Islet precursor cell (in vitro differentiated cells): ENCODE measurements around the gene TDRD1.

Experiments
- DNase-seq: peaks from one replicate; pipeline ENCODE4 v3.0.0-alpha.2; 2018

TDRD1 gene

DNA sequence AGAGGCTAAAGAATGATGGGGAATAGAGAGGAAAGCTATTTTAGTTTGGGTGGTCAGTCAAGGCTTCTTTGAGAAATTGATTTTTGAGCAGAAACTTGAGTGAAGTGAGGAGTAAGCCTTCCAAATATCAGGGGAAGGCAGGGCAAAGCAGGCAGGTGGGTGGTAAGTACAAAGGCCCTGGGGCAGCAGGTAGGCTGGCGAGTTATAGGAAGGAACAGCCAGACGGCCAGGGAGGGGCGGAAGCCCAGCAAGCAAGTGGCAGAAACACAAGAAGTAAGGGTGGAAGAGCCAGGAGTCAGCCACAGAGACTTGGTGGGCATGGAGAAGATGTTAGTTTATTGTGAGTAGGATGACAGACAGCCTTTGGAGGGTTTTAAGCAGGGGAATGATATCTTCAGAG lies 94.8 kb downstream of the TDRD1 start:
- DNase-seq = peak; percentile 17

DNA sequence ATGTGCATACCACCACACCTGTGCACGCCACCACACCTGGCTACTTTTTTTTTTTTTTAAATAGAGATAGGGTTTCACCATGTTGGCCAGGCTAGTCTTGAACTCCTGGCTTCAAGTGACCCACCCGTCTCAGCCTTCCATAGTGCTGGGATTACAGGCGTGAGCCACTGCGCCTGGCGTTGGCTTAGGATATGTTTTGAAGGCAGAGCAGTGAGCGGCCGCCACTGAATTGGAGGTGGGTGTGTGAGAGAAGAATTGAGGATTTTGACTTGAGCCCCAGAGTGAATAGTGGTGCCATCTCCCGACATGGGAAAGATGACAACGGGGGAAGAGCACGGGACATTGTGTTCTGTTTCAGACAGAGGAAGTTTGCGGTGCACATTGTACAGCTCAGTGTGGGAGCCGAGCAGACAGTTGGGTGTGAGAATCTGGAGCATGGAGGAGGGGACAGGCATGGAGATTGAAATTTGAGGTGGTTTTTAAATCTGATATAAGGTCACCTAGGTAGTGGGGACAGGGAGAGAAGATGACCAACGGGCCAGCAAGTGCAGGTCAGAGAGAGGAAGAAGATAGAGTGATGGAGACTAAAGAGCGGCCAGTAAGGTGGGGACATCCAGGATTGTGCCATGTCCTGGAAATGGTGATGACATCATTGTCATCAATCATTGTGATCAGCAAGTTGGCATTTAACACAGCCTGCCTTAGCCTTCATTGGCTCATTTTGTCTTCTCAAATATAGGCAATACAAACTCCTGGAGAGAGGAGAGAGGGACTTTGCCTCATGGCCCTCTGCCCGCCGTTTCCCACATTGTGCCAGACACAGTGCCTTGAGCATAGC lies 95.7 kb downstream of the TDRD1 start:
- peak; percentile 32 for DNase-seq

DNA sequence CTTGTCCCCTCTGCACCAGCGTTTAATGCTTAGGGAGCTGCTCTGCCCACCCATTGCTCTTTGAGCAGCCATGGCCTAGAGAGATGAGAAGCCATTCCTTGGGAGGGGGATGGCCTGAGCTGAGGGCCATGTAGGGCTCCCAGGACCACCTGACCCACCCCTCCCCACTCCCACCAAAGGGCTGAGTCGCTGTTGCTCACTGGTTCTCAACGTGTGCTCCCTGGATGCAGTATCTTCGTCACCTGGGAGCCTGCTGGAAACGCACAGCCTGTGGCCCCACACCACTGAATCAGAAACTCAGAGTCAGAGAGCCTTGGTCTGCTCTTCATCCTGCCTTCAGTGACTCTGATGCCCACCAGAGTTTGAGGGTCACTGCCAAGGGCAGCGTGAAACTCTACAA lies 96.9 kb downstream of the TDRD1 start:
- peak; percentile 53 for DNase-seq

DNA sequence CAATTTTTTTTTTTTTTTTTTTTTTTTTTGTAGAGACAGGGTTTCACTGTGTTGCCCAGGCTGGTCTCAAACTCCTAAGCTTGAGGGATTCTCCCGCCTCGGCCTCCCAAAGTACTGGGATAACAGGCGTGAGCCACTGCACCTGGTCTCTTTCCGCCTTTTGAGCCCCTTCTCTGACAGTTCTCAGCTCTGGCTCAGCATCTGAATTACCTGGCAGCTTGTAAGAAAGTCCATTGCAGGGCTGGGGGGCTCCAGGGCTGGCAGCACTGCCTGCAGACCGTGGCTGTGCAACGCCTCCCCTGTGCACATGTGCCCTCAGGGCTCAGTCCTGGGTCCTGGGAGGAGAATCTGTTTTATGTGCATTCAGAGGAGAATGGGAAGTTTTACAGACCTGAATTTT lies 97.5 kb downstream of the TDRD1 start:
- peak; percentile 69 for DNase-seq

DNA sequence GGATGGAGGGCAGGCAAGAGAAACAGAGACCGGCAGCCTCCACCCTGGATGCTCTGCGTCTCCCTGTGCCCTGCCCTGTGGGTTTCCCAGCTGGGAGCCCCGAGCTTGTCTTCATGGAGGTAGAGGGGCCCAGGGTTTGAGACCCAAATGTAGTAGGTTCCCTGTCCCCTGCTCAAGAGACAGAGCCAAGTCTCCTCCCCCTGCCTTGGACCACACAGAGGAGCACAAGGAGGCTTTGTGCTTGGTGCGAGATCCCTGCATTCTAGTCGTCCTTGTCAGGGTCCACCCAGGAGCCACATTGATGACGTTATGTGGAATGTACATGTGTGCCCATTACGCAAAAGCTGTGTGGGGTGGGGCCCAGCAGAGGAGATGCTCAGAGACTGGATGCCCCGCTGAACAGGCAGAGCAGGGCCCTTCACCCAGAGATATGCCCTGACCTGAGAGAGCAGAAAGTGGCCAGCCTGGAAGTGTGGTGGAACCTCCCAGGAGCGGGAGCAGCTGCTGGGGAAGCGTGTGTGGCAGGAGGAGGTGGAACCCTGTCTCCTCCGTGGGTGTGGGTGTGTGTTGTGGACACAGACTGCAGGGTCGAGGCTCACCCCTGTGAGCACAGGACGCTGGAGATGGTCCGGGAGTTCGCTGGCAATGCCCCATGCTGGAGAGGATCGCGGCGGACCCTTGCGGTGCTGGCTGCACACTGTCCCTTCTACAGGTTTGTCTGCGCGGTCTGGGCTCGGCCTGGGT lies 99.2 kb downstream of the TDRD1 start:
- DNase-seq = peak; percentile 53

DNA sequence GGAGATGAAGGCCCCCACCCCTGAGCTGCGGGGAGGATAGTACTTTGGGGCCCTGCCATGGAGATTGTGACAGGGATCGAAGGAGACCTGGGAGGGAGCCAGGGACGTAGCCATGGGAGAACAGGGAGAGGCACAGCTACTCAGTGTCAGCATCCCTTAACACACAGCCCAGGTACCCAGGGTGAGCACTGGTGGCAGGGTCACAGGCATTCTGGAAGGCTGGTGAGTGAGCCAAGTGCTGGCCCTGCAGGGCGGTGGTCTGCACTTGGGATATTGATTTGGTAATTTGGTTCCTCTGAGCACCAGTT lies 99.7 kb downstream of the TDRD1 start:
- no peak for DNase-seq

DNA sequence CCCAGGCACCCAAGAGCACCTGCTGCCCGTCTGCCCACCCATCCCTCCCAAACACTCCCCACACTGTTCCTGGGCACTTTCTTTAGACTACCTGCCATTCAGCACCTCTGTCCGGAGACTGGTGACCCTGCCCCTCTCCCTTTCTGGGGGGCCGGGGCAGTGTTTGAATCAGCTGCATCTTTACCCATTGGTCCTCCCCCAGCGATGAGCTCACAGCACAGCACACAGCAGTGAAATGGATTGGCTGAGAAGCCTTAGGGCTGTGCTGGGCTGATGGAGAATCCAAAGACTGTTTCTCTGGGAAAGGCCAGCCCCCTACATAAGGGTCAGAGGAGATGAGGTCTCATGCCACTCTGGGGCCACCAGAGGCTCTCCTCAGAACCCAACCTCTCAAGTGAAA lies 100.1 kb downstream of the TDRD1 start:
- DNase-seq = peak; percentile 41

DNA sequence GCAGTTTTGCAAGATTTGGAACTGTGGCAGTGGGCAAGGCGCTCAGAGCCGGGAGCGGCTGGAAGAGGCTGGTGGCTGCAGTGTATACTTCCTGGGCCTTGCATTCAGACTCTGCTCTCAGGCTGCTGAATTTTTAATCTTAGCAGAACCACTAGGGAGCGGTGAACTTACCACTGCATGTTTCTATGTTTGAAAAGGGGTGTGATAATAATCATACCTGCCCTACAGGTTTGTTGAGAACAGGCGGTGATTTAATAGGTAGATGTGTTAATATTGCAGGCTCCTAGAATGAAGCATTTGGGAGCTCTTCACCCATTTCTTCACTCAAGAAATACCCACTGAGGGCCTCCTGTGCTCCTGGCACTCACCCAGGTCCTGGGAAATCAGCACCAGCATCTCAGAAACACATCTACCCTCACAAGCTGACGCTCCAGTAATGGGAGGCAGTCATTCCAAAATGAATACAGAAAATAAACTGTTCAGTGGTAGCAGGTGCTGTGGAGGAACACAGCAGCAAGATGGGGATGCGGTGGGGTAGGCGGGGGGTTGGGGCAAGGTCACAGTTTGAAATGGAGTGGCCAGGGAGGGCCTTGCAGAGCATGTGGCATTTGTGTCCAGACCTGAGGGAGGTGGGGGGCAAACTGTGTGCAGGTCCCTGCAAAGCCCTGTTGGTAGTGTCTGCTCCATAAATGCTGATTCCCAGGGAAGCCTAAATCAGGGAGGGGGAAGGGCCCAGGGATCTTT lies 100.9 kb downstream of the TDRD1 start:
- peak; percentile 20 for DNase-seq

DNA sequence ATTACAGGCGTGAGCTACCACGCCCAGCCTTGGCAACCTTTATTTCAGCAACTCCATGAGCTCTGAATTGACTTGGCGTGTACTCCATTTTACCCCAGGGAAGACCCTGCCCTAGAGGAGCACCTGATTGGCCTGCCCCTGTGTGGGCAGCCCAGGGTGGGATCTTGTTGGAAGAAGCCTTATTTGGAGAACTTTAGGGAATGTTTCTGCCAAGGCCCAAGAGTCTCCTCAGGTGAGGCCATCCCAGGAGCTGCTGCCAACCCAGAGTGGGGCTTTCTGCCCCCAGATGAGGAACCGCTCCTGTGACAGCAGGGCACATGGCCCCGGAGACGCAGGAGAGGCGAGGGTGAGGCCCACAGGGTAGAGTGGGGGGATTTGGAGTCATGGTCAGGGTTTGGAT lies 101.9 kb downstream of the TDRD1 start:
- DNase-seq = peak; percentile 32

DNA sequence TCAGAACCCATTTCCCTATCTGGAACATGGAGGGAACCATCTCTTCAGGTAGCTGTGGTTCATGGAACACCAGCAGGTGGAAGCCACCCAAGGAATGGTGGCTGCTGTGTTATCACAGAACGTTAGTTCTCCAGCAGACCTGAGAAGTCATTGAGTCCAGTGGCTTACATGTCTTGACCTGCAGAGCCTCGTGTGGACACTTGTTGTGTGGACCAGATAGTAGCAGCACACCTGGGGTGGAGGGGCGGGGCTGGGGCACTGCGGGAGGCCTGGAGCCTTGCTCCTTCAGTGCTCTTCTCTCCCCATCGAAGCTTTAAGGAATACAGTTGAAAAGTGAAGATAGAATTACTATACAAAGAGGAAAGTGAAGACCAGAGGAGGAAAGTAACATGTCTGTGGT lies 102.3 kb downstream of the TDRD1 start:
- peak; percentile 46 for DNase-seq
